ENCODE measurements around the gene TYW1.
"Not testable (repeated sequence)": the region's sequence is repeated elsewhere in the genome, so short reads cannot be mapped to it uniquely, and the experiment has no call there.

DNA sequence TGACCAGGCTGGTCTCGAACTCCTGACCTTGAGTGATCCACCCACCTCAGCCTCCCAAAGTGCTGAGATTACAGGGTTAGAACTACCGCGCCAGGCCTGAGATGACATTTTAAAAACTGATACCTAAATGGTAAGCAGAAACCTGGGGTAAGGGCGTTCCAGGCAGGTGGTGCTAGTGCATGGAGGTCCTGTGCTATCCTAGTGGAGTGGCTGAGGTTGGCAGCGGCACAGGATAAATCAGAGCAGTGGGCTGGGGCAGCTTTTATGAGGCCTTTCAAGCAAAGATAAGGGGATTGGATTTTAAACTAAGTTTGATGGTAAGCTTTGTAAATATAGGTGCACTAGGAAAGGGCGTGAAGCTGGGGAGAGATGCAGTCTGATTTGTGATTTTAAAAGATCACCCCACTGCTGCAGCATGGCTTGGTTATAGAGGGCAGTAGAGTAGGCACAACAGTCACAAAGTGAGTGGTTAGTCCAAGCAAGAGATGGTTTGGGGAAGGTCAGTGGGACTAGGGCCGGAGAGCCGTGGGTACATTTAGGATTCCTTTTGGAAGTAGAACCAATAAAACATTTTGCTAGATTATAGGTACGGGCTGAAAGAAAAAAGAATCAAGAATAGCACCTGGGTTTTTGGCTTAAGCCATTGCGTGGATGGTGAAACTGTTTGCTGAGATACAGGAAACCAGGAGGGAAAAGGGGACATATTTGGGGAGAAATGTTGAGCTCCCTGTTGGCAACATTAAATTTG is 188.5 kb downstream of the TYW1 start:
- TF ChIP-seq, protein P1, sequence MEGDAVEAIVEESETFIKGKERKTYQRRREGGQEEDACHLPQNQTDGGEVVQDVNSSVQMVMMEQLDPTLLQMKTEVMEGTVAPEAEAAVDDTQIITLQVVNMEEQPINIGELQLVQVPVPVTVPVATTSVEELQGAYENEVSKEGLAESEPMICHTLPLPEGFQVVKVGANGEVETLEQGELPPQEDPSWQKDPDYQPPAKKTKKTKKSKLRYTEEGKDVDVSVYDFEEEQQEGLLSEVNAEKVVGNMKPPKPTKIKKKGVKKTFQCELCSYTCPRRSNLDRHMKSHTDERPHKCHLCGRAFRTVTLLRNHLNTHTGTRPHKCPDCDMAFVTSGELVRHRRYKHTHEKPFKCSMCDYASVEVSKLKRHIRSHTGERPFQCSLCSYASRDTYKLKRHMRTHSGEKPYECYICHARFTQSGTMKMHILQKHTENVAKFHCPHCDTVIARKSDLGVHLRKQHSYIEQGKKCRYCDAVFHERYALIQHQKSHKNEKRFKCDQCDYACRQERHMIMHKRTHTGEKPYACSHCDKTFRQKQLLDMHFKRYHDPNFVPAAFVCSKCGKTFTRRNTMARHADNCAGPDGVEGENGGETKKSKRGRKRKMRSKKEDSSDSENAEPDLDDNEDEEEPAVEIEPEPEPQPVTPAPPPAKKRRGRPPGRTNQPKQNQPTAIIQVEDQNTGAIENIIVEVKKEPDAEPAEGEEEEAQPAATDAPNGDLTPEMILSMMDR (IDR thresholded peaks at IDR 0.05) = not testable (repeated sequence)
- not testable (repeated sequence) for TF ChIP-seq POLR2A (IDR thresholded peaks at IDR 0.05)
